CD4-positive, alpha-beta T cell (primary cell): ENCODE results near the gene STRADA. TPM values are rescaled to one million over a fixed set of nuclear protein-coding genes. Genes with fewer than 3 reads are reported as not detected.

Source experiments
- ATAC-seq: fragments of 200-7000 bp; cut with Tn5 transposase; one replicate; pipeline ENCODE4 v1.10.0; 2022; ENCODE audit warnings: mild to moderate bottlenecking; ENCODE audit not compliant: poor library complexity
- CTCF ChIA-PET: fragments of 350-600 bp; sonication (Branson Sonifier 250); formaldehyde crosslinking; loops from one replicate; lab custom pipeline; 2021; ENCODE audit warnings: antibody characterized with exemption, inconsistent platforms; lab: Charles Lee
- POLR2A ChIA-PET: fragments of 350-600 bp; sonication (Branson Sonifier 250); formaldehyde crosslinking; loops from one replicate; lab custom pipeline; 2021; ENCODE audit warnings: antibody characterized with exemption, inconsistent platforms; lab: Charles Lee
- DNase-seq, 14 experiments: peaks; one replicate each; pipeline ENCODE4 v3.0.0-alpha.2; 2013 to 2020; ENCODE audit warnings: mixed read lengths in 2 of 14
- H3K27ac ChIP-seq, 2 donors: one replicate each; pipeline versions ENCODE4 v1.5.1 to v1.7.0; 2013; ENCODE audit warnings: low read length in 2 of 2, low read depth in 1 of 2, mild to moderate bottlenecking in 1 of 2
- H3K27me3 ChIP-seq, 2 experiments: 1 replicate in 1 of 2; 2 replicates in 1 of 2; pipeline versions ENCODE4 v1.6.1 to v1.7.0; 2013; ENCODE audit warnings: low read length in 2 of 2, control low read depth in 1 of 2, mild to moderate bottlenecking in 1 of 2, moderate library complexity in 1 of 2; ENCODE audit not compliant: insufficient read depth in 2 of 2, control insufficient read depth in 1 of 2
- H3K36me3 ChIP-seq: one replicate; pipeline ENCODE4 v1.6.1; 2013; ENCODE audit warnings: low read length, control low read depth; ENCODE audit not compliant: insufficient read depth
- H3K4me1 ChIP-seq: one replicate; pipeline ENCODE4 v1.6.1; 2013; ENCODE audit warnings: low read length, control low read depth; ENCODE audit not compliant: insufficient read depth
- H3K4me3 ChIP-seq: one replicate; pipeline ENCODE4 v1.5.1; 2013; ENCODE audit warnings: mild to moderate bottlenecking, low read length, moderate library complexity
- H3K9me3 ChIP-seq, 2 experiments: 1 replicate in 1 of 2; 2 replicates in 1 of 2; pipeline versions ENCODE4 v1.6.1 to v1.7.0; 2013; ENCODE audit warnings: low read length in 2 of 2, mild to moderate bottlenecking in 2 of 2, control low read depth in 1 of 2, moderate library complexity in 1 of 2; ENCODE audit not compliant: control insufficient read depth in 1 of 2, insufficient read depth in 1 of 2
- H3K27ac Mint-ChIP-seq: one replicate; pipeline ENCODE4 v1.8.0; 2020; ENCODE audit warnings: mixed read lengths
- H3K27me3 Mint-ChIP-seq: one replicate; pipeline ENCODE4 v1.8.0; 2021; ENCODE audit warnings: mixed read lengths
- H3K36me3 Mint-ChIP-seq: one replicate; pipeline ENCODE4 v1.8.0; 2021; ENCODE audit warnings: low read depth, mixed read lengths
- H3K4me1 Mint-ChIP-seq: one replicate; pipeline ENCODE4 v1.8.0; 2021; ENCODE audit warnings: low read depth, mixed read lengths
- H3K4me3 Mint-ChIP-seq: one replicate; pipeline ENCODE4 v1.8.0; 2020; ENCODE audit warnings: mild to moderate bottlenecking, mixed read lengths
- H3K9me3 Mint-ChIP-seq: one replicate; pipeline ENCODE4 v1.8.0; 2020; ENCODE audit warnings: mixed read lengths
- CTCF ChIP-seq: fragments of 200-600 bp; IDR thresholded peaks from one replicate; pipeline ENCODE4 v1.8.0; 2022; ENCODE audit warnings: antibody characterized with exemption, mild to moderate bottlenecking
- intact Hi-C, 2 experiments: fragments of 100-400 bp; cut with DNase I in 1 of 2; cut with micrococcal nuclease in 1 of 2; formaldehyde crosslinking; loops; one replicate each; pipeline versions ENCODE4 v1.15.1 to v1.9.0; 2023 to 2025; cut with DNase I, micrococcal nuclease
- total RNA-seq, 174 experiments: library from RNA in 2 of 174; stranded (reverse) in 2 of 174; gene quantifications; one replicate each; pipeline ENCODE4 v1.2.3 and lab custom pipeline; 2021 to 2026

The STRADA gene
- total RNA-seq, 2 experiments from 2014 or later: 50.9 to 51.0 TPM

GRCh38 chr17:63704836-63705235, 36.8 kb downstream of the STRADA start:
- peaks cover 11% of the 10 kb centered on the region for H3K36me3 ChIP-seq
- no peak for ATAC-seq
- H3K27ac Mint-ChIP-seq: peak overlapping the region; percentile 100

GRCh38 chr17:63704259-63704576, 37.4 kb downstream of the STRADA start:
- peaks cover 11% of the 10 kb centered on the region for H3K36me3 ChIP-seq
- peak overlapping the region; percentile 100 for H3K27ac Mint-ChIP-seq
- H3K4me3 Mint-ChIP-seq: peak overlapping the region; percentile 97
- no peak for TF ChIP-seq CTCF
- no peaks in the 10 kb centered on the region for H3K27me3 Mint-ChIP-seq
- POLR2A ChIA-PET: interaction anchor here (0.7 to 18.5 kb wide), 5 partner anchors 5 to 83 kb away, joined by 3 to 844 read pairs (median 276); partner anchors contain the start of genes CCDC47, DDX42 and LIMD2
- intact Hi-C loops: loop anchor here in 1 of 2 experiments (5.0 kb wide), 1 partner anchor 803 kb away; the partner anchor contains the start of genes CEP95 and DDX5
- H3K27me3 ChIP-seq: no peaks in the 10 kb centered on the region
- H3K4me3 ChIP-seq: no peak overlapping the region
- ATAC-seq (no peak), DNase-seq (no peak)
- peaks cover 48% of the 10 kb centered on the region for H3K36me3 Mint-ChIP-seq
- CTCF ChIA-PET: no interaction called here
- peaks cover 88% of the 10 kb centered on the region for H3K4me1 ChIP-seq
- H3K27ac ChIP-seq: peak overlapping the region in 1 of 2 donors; percentile 89
- peaks cover 80% of the 10 kb centered on the region for H3K4me1 Mint-ChIP-seq
- no peaks in the 10 kb centered on the region for H3K9me3 ChIP-seq
- H3K9me3 Mint-ChIP-seq: no peaks in the 10 kb centered on the region

More at GRCh38 chr17:63704836-63705235, 36.8 kb downstream of the STRADA start:
- Mint-ChIP-seq H3K4me1 (peaks cover 86% of the 10 kb centered on the region), H3K9me3 (no peaks in the 10 kb centered on the region), H3K36me3 (peaks cover 46% of the 10 kb centered on the region), H3K27me3 (no peaks in the 10 kb centered on the region), H3K4me3 (peak overlapping the region; percentile 79)
- CTCF ChIA-PET: no interaction called here
- TF ChIP-seq CTCF: no peak
- Histone ChIP-seq H3K4me1 (peaks cover 91% of the 10 kb centered on the region), H3K27ac (no peak overlapping the region), H3K9me3 (no peaks in the 10 kb centered on the region), H3K4me3 (no peak overlapping the region), H3K27me3 (no peaks in the 10 kb centered on the region)
- POLR2A ChIA-PET: interaction anchor here (1.0 to 18.5 kb wide), 8 partner anchors 5 to 138 kb away, joined by 4 to 844 read pairs (median 4); partner anchors contain the start of genes CCDC47, DDX42, LIMD2 and SMARCD2
- no peak for DNase-seq
- intact Hi-C loops: loop anchor here in 1 of 2 experiments (5.0 kb wide), 1 partner anchor 802 kb away; the partner anchor contains the start of genes CEP95 and DDX5

DNA sequence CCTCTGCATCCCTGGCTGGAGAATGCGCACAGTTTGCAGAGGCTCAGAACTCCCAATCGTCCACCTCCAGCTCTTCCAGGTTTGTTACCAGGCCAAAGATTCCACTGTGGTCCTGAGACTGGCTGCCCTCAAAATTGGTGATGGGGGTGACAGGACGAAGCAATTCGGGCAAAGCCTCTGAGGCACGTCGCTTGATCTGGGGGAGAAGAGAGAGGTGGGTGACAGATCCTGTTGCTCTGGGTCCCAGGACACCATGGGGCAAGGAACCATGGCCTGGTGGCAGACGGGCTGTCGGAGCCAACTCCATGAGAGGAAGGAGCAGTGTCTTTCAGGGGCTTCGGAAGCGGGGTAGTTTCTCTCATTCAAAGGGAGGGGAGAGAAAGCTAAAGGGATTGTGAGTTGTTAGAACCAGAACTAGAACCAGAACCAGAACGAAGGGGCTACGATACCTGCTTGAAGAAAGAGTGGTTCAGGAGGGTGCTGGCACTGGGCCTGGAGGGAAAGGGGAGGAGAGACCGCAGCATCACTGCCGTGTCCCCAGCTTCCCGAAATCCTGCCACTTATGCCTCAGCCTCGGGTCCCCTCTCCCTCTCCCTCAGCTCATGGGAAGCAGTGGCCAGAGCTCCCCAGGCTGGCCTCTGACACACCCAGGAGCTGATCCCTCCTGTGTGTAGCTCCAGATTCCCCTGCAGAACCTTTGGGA, 37.9 kb downstream of the STRADA start:
- peak overlapping the region; percentile 90 for H3K4me3 ChIP-seq
- Mint-ChIP-seq H3K4me1 (peaks cover 75% of the 10 kb centered on the region), H3K27ac (peak overlapping the region; percentile 100), H3K36me3 (peaks cover 51% of the 10 kb centered on the region), H3K27me3 (no peaks in the 10 kb centered on the region), H3K9me3 (no peaks in the 10 kb centered on the region), H3K4me3 (peak overlapping the region; percentile 97)
- DNase-seq (no peak), ATAC-seq (no peak)
- peaks cover 16% of the 10 kb centered on the region for H3K36me3 ChIP-seq
- H3K27me3 ChIP-seq: no peaks in the 10 kb centered on the region
- ChIA-PET CTCF (no interaction called here), POLR2A (interaction anchor here (0.7 to 18.5 kb wide), 9 partner anchors 6 to 316 kb away, joined by 3 to 844 read pairs (median 14); partner anchors contain the start of genes CCDC47, DDX42, ICAM2 and LIMD2)
- no peaks in the 10 kb centered on the region for H3K9me3 ChIP-seq
- peak overlapping the region in 1 of 2 donors; percentile 89 for H3K27ac ChIP-seq
- TF ChIP-seq CTCF: no peak
- intact Hi-C loops: loop anchor here in 1 of 2 experiments (2.0 to 5.0 kb wide), 2 partner anchors 69 to 804 kb away; partner anchors contain the start of genes CCDC47, CEP95 and DDX5
- H3K4me1 ChIP-seq: peaks cover 82% of the 10 kb centered on the region
